Mesothelial cell of epicardium (in vitro differentiated cells): ENCODE data around the gene GANAB. TPM values are rescaled to one million over a fixed set of nuclear protein-coding genes. Genes with fewer than 3 reads are reported as not detected.
A peak's percentile ranks its signal among the peaks of the same experiment; 100 is the strongest.

ENCODE experiments used
- DNase-seq, 2 experiments: peaks; one replicate each; pipeline ENCODE4 v3.0.0; 2021; ENCODE audit warnings: low spot score in 2 of 2; ENCODE audit not compliant: unreplicated experiment in 2 of 2
- H3K27ac Mint-ChIP-seq: 2 replicates; pipeline ENCODE4 v1.8.0; 2021; ENCODE audit warnings: mixed read lengths
- H3K27me3 Mint-ChIP-seq: 2 replicates; pipeline ENCODE4 v1.8.0; 2021; ENCODE audit warnings: low read depth, mixed read lengths
- H3K36me3 Mint-ChIP-seq: 2 replicates; pipeline ENCODE4 v1.8.0; 2021; ENCODE audit warnings: mixed read lengths
- H3K4me1 Mint-ChIP-seq: 2 replicates; pipeline ENCODE4 v1.8.0; 2021; ENCODE audit warnings: mixed read lengths
- H3K4me3 Mint-ChIP-seq: 2 replicates; pipeline ENCODE4 v1.8.0; 2021; ENCODE audit warnings: mild to moderate bottlenecking, moderate library complexity, mixed read lengths
- H3K9me3 Mint-ChIP-seq: 2 replicates; pipeline ENCODE4 v1.8.0; 2021; ENCODE audit warnings: mixed read lengths
- total RNA-seq: library from RNA; stranded (reverse); gene quantifications from 3 replicates; pipeline ENCODE4 v1.2.1, GENCODE V29; 2021
- TF ChIP-seq, protein P1 (sequence below): fragments of 200-600 bp; sonication (generic); IDR thresholded peaks from one replicate; pipeline ENCODE4 v1.5.0; 2021; ENCODE audit warnings: antibody characterized with exemption; ENCODE audit not compliant: unreplicated experiment

The GANAB gene
- total RNA-seq, 1 donor from 2014 or later: 324 TPM

DNA sequence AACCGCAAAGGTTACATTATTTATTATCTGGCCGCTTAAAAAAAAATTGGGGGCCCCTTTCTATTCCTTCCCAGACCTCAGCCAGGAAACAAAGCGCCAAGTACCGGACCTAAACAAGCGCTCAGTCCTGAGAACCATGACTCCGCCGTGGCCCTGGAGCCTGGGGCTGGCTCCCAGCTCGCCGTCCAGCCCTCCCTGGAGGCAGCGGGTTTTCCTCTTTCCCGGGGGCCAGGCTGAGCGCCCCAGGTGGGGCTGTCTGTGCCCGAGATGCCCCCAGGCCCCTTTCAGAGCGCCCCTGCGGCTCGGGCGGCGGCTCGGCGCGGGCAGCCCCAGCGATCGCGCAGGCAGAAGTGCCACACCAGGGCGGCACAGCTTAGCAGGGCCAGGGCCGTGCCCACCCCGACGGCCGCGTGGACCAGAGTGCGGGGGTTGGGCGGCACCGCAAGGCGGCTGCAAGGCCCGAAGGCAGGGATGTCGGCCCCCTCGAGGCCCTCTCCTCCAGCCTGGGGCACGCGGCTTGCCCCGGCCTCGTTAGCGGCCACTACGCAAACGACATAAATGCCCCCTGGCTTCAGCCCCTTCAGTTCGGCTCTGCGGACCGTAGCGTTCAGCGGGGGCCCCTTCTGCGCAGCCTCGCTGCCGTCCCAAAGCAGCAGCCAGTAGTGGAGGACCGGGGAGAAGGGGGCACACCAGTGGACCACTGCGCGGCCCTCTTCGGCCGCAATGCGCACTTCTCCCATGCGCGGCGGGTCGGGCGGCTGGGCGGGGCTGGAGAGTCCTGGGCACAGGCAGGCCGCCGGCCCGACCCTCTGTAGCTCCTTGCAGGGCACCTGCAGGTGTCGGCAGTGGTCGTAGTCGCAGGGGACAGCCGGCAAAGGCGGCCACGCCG is 41.3 kb upstream of the GANAB start:
- no peaks in the 10 kb centered on the region for H3K9me3 Mint-ChIP-seq
- no peak for DNase-seq
- H3K4me3 Mint-ChIP-seq: no peak overlapping the region
- peaks cover 3% of the 10 kb centered on the region for H3K36me3 Mint-ChIP-seq
- H3K27ac Mint-ChIP-seq: no peak overlapping the region
- H3K27me3 Mint-ChIP-seq: no peaks in the 10 kb centered on the region
- H3K4me1 Mint-ChIP-seq: peaks cover 14% of the 10 kb centered on the region
- TF ChIP-seq, protein P1, sequence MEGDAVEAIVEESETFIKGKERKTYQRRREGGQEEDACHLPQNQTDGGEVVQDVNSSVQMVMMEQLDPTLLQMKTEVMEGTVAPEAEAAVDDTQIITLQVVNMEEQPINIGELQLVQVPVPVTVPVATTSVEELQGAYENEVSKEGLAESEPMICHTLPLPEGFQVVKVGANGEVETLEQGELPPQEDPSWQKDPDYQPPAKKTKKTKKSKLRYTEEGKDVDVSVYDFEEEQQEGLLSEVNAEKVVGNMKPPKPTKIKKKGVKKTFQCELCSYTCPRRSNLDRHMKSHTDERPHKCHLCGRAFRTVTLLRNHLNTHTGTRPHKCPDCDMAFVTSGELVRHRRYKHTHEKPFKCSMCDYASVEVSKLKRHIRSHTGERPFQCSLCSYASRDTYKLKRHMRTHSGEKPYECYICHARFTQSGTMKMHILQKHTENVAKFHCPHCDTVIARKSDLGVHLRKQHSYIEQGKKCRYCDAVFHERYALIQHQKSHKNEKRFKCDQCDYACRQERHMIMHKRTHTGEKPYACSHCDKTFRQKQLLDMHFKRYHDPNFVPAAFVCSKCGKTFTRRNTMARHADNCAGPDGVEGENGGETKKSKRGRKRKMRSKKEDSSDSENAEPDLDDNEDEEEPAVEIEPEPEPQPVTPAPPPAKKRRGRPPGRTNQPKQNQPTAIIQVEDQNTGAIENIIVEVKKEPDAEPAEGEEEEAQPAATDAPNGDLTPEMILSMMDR: no peak

DNA sequence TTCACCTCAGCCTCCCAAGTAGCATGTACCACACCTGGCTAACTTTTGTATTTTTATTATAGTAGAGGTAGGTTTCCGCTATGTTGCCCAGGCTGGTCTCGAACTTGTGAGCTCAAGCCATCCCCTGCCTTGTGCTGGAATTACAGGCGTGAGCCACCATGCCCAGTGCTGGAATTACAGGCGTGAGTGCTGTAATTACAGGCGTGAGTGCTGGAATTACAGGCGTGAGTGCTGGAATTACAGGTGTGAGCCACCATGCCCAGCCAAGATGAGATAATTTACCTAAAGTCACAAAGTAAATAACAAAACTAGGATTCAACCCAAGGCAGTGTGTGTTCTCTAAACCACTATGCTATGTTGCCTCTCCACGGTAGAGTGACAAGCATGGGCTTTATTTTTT is 36.1 kb upstream of the GANAB start:
- Mint-ChIP-seq H3K27ac (no peak overlapping the region), H3K4me1 (peaks cover 22% of the 10 kb centered on the region), H3K36me3 (peaks cover 5% of the 10 kb centered on the region), H3K27me3 (no peaks in the 10 kb centered on the region), H3K4me3 (no peak overlapping the region), H3K9me3 (no peaks in the 10 kb centered on the region)
- DNase-seq: no peak
- TF ChIP-seq, protein P1: no peak

DNA sequence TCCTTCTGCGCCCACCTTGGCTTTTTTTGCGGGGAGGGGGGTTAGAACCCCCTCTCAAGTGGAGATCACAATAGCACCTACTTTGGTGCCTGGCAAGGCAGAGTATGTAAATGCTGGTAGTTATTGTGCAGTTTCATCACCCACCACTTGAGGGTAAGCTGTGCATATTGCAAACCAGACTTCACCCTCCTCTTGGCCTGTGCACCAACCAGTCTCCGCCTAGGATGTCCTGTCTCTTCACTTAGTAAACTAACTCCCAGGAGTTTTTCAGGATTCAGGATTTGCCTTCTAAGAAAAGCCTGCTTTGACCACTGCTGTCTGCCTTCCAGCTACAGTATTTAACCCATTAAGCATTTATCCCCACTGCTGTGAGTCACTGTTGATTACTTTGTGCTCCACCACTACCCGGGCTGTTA is 34.4 kb upstream of the GANAB start:
- Mint-ChIP-seq H3K4me1 (peaks cover 26% of the 10 kb centered on the region), H3K36me3 (peaks cover 11% of the 10 kb centered on the region), H3K27me3 (no peaks in the 10 kb centered on the region), H3K27ac (peak overlapping the region; percentile 67), H3K4me3 (peak overlapping the region; percentile 42), H3K9me3 (no peaks in the 10 kb centered on the region)
- TF ChIP-seq, protein P1: peak; percentile 43
- DNase-seq: no peak

DNA sequence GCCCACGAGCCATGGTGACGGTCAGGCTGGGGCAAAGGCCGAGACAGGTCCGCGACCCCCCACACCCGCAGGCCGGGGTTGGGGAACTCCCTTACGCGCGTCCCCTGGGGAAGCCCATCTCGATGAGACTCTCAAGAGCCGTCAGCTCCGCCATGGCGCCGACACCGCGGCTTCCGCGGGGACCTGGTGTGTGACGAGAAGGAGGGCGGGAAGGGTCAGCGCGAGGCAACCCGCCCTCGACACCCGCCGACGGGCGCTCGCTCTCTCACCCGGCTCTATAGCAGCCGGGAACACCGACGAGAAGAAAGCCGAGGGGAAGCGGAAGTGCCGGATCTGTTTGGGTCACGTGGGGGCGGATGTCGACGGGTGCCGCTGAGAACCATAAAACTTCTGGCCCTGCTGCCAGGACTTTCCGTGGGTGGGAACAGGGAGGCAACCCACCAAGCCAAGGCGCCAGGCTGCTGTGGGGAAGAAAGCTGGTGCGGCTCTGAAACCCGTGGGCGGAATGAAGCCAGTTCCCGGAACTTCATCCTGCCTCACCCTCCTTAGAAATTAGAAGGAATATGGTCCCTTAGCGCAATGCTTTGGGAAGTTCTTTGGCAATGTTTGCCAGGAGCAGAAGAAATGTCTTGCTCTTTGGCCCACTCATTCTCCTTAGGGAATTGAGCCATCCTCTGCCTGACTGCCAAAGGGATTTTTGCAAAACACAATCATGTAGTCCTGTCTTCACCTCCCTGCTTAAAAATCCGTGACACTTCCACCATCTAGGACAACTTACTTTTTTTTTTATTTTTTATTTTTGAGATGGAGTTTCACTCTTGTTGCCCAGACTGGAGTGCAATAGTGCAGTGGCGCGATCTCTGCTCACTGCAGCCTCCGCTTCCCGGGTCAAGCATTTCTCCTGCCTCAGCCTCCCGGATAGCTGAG is 32.6 kb upstream of the GANAB start, which contains the start of gene UBXN1:
TSS of gene UBXN1 (minus strand) at position 304 of the 927 bp plus-strand sequence. CDS start at position 154, 150 bp downstream.
- peaks cover 26% of the 10 kb centered on the region for H3K4me1 Mint-ChIP-seq
- peak within 1 kb of the TSS; percentile 98 for H3K27ac Mint-ChIP-seq
- H3K27me3 Mint-ChIP-seq: no peaks in the 10 kb centered on the region
- DNase-seq: peak; percentile 54 to 83
- no peaks in the 10 kb centered on the region for H3K9me3 Mint-ChIP-seq
- TF ChIP-seq, protein P1: no peak
- peak within 1 kb of the TSS; percentile 91 for H3K4me3 Mint-ChIP-seq
- peaks cover 15% of the 10 kb centered on the region for H3K36me3 Mint-ChIP-seq

DNA sequence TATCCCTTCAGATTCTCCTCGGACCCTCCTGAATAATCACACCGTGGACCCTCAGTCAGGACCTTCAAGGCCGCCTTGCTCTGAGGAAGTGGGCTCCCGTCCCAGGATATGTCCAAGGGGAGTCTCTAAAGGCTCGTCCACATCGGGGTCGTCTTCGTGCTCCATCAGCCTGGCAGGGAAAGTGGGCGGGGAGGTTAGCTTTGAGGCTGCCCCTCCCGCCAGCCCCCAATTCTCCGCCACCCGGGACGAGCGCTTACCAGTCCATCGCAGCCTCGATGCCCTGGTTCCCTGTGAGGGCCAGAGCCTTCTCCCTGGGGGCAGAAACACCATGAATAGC is 32.0 kb upstream of the GANAB start:
- Mint-ChIP-seq H3K36me3 (peaks cover 15% of the 10 kb centered on the region), H3K4me3 (peak overlapping the region; percentile 91), H3K27ac (peak overlapping the region; percentile 98), H3K9me3 (no peaks in the 10 kb centered on the region), H3K27me3 (no peaks in the 10 kb centered on the region), H3K4me1 (peaks cover 26% of the 10 kb centered on the region)
- TF ChIP-seq, protein P1: no peak
- DNase-seq: no peak
